Right ventricle myocardium superior (tissue), 1 donor: ENCODE measurements around the gene SREBF1. TPM values are rescaled to one million over a fixed set of nuclear protein-coding genes. Genes with fewer than 3 reads are reported as not detected.
"Not testable (repeated sequence)": the region's sequence is repeated elsewhere in the genome, so short reads cannot be mapped to it uniquely, and the experiment has no call there.

Source experiments
- ATAC-seq: fragments of 200-7000 bp; cut with Tn5 transposase; one replicate; pipeline ENCODE4 v1.9.1; 2020; ENCODE audit warnings: mild to moderate bottlenecking; ENCODE audit not compliant: poor library complexity
- DNase-seq: peaks from one replicate; pipeline ENCODE4 v3.0.0-alpha.2; 2020
- intact Hi-C: fragments of 100-400 bp; cut with DNase I; formaldehyde crosslinking; loops from one replicate; pipeline ENCODE4 v1.11.2; 2022
- total RNA-seq: library from RNA; stranded (reverse); fragmentation: NEBNext Ultra II Directional; extraction: Animal tissue kit (Norgen Biotek cat#: 25700); gene quantifications from one replicate; pipeline ENCODE4 v1.2.1, GENCODE V29; 2021
- donor health status: DM: no; HTN: yes; CAD: no; lungs with severe emphysema.

The SREBF1 gene
- total RNA-seq, 1 donor from 2014 or later: 14.7 TPM

DNA sequence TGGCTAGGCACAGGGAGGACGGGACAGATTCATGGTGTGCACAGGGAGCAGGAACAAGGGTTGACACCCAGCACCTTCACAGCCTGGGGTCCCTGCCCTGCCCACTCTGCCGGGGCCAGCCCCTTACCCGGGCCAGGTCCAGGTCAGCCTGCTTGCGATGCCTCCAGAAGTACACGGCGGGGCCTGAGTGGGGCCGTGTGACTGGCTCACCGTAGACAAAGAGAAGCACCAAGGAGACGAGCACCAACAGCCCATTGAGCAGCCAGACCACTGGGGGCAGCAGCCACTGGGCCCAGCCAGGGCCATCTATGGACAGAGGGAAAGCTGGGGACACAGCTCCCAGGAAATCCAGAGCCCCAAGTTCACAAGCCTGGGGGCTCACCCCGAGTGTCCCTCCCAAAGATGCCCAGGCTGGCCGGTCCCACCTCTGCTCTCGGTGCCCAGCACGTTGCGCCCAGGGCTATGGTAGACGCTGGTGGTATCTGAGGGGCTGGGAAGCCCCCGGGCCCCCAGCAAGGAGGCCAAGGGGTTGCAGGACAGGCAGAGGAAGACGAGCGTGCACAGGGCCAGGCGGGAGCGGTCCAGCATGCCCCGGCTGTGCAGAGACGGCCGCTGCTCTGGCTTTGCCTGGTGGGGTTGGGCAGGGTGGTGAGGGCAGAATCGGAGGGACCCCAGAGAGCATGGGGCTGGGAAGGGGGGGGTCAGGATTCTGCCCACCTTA is 19.8 kb downstream of the SREBF1 start:
- DNase-seq (no peak), ATAC-seq (no peak)
- intact Hi-C loops: no loop called here

DNA sequence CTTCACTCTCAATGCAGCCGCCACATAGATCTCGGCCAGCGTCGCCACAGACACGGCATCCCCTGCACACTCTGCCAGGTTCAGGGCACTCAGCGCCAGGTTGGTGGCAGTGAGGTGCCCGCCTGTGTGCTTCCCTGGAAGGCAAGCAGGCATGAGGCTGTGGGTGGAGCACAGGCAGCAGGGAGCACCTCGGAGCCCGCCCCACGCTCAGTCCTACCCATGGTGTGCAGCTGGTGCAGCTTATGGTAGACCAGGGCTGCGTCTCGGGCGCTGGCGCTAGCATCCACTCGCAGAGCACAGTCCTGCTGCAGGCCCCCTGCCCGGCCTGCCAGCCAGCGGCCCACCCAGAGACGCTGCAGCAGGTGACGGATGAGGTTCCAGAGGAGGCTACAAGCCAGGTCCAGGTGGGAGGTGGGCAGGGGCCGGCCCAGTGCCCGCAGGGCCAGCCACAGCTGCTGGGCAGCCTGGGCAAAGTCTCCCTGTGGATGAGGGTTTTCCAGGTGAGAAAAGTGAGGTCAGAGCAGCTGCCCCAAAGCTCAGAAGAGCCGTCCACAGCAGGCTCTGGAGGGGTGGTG is 20.5 kb downstream of the SREBF1 start:
- intact Hi-C loops: no loop called here
- ATAC-seq: peak; percentile 9
- DNase-seq: no peak

DNA sequence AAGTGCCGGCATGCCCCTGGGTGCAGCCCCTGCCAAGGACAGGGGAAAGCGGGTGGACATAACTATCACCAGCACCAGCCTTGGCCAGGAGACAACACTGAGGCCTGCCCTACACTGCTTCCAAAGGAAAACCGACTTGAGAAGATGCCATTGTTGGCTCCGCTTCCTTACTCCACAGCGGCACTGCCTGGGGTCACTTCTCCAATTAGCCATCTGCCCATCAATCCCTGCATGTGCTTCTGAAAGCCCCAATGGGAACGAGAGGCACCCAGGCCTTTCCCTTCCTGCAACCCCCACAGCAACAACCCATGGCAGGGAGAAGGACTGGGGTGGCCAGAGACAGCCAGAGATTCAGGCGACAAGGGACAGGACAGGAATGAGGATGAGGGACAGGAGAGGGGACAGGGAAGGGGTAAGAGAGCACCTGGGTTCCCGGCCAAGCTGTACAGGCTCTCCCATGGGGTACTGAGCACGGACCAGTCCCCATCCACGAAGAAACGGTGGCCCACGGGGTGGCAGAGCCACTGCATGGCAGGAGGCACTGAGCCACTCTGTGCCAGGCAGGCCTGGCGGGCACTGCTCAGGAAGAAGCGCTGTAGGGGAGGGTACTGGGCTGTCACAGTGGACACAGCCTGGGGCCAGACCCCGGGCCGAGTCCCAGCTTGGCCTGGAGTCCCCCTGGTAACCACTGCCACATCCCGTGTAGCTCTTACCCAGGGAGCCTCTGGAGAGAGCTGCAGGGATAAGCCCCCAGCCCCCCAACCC is 21.2 kb downstream of the SREBF1 start:
- intact Hi-C loops: no loop called here
- ATAC-seq: peak; percentile 14
- no peak for DNase-seq

DNA sequence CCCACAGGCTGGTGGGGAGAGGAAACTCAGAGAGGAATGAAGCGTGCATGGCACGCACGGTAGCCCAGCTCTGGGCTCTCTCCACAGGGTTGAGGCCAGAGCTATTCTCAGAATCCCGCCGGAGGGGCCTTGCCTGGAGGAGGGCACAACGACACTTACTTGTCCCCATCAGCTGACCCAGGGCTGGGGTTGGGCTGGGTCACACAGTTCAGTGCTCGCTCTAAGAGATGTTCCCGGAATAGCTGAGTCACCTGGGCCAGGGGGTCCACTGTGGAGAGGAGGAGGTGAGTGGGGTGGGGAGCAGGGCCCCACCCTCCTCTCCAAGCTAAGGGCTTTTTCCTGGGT is 21.8 kb downstream of the SREBF1 start:
- intact Hi-C loops: no loop called here
- ATAC-seq (peak; percentile 51), DNase-seq (peak; percentile 67)

GRCh38 chr17:17814162-17815061 is 22.4 kb downstream of the SREBF1 start:
- intact Hi-C loops: loop anchor here (5.0 kb wide), 1 partner anchor 108 kb away; no protein-coding TSS in a partner anchor
- no peak for ATAC-seq
- no peak for DNase-seq

- DNase-seq (no peak), ATAC-seq (no peak)
- intact Hi-C loops: loop anchor here (5.0 kb wide), 1 partner anchor 109 kb away; no protein-coding TSS in a partner anchor
Observed at GRCh38 chr17:17813725-17814095, 23.1 kb downstream of the SREBF1 start.

- DNase-seq (no peak), ATAC-seq (no peak)
- intact Hi-C loops: loop anchor here (5.0 kb wide), 1 partner anchor 109 kb away; no protein-coding TSS in a partner anchor
Observed at GRCh38 chr17:17813055-17813724, 23.6 kb downstream of the SREBF1 start.

DNA sequence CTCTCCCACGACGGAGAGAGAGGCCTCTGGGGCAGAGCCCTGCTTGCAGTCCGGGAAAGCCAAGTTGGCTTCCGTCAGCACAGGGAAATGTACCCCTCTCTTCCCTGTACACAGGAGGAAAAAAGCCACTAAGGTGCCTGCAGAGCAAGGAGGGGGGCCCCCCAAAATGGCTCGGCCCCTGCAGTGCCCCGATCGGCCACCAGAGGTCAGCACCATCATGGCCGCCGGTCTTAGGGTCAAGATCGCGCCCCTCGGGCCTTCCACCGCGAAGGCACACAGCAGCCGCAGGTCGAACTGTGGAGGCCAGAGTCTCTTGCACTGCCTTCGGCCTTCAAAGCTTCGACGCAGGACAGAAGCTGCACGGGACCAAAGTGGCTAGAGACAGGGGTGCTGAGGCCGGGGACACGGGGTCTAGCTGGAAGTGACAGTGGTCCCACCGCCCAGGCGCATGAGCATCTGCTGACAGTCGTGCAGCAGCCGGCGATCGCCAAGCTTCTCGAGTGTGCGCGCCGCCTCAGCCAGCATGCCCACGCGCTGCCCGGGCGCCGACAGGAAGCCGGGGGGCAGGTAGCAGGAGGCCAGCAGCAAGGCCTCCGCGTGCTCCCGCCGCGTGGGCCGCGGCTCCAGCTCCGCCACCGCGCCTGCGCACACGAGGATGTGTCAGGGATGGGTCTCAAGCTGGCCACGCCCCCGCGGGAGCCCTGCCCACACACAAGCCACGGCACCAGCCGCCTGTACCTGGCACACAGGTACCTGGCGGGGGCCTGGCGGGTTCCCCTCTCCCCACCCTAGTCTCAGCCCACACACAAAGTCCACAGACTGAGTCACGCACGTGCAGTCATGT is 24.4 kb downstream of the SREBF1 start:
- intact Hi-C loops: loop anchor here (5.0 kb wide), 1 partner anchor 110 kb away; no protein-coding TSS in a partner anchor
- ATAC-seq: peak; percentile 55
- DNase-seq: peak; percentile 87

GRCh38 chr17:17811381-17812210 is 25.2 kb downstream of the SREBF1 start:
- ATAC-seq (no peak), DNase-seq (no peak)
- intact Hi-C loops: loop anchor here (1.0 to 5.0 kb wide), 2 partner anchors 49 to 111 kb away; no protein-coding TSS in a partner anchor

- DNase-seq: no peak
- intact Hi-C loops: loop anchor here (1.0 to 5.0 kb wide), 2 partner anchors 49 to 111 kb away; no protein-coding TSS in a partner anchor
- ATAC-seq: no peak
Observed at GRCh38 chr17:17810895-17811248, 25.9 kb downstream of the SREBF1 start.

- DNase-seq (peak; percentile 73), ATAC-seq (peak; percentile 35)
- intact Hi-C loops: loop anchor here (5.0 kb wide), 1 partner anchor 112 kb away; no protein-coding TSS in a partner anchor
Observed at GRCh38 chr17:17810084-17810894, 26.5 kb downstream of the SREBF1 start.

- ATAC-seq: no peak
- intact Hi-C loops: loop anchor here (5.0 kb wide), 1 partner anchor 113 kb away; no protein-coding TSS in a partner anchor
- DNase-seq: no peak
Observed at GRCh38 chr17:17809531-17810083, 27.2 kb downstream of the SREBF1 start.

DNA sequence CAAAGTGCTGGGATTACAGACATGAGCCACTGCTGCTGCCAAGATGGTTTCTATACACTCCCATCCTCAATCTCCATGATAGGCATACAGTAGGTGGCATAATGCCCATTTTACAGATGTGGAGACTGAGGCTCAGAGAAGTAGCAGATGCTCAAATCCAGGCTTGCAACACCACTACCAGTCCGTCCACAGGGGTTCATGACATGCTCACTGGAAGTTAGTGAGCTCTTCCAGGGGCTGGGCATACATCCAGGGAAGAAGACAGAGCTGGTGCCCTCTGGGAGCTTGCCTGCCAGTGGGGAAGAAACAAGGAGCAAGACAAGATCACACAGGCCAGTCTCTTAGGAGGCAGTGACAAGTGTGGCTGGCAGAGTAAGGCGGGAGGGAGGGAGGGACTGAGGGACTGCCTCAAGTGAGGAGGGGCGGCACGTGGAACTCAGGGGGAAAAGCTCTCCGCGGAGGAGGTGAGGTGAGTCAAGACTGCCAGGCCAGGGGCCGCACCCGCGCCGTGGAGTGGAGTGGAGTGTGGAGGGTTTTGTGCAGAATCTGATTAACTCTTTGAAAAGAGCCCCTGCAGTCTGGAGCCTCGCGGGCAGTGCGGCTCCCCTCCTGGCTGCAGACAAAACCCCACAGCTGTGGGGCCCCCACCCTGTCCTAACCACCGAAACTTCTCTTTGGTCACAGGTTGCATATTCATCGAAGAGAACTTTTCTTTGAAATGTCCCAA is 27.9 kb downstream of the SREBF1 start:
- intact Hi-C loops: no loop called here
- DNase-seq (no peak), ATAC-seq (no peak)

DNA sequence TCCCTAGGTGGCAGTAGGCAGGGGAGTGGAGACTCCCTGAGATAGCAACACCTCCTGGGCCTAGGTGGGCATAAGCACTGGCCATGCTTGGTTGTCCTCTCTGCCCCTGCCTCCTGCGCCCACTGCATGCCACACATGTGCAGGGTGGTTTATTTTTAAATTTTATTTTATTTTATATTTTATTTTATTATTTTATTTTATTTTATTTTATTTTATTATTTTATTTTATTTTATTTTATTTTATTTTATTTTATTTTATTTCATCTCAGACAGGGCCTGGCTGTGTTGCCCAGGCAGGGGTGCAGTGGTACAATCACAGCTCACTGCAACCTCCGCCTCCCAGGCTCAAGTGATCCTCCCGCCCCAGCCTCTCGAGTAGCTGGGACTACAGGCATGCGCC is 28.6 kb downstream of the SREBF1 start:
- DNase-seq, intact Hi-C loops, ATAC-seq: not testable (repeated sequence)

DNA sequence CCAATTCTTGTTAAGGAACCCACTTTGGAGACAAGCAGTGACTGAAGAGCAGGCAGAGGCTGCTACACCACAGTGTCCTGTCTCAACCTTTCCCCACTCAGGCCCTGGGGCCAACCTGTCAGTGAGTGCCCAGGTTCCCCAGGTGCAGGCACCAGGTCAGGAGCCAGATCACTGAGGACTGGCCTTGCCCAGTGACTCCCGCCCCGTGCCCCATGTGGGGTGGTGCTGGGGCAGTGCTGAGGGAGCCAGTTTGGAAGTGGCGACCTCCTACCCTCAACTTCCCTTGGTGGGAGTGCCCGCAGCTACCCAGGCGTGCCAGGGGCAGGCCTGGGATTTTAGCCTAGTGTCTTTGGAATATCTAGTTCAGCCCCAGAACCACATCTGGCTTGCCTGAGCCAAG is 29.3 kb downstream of the SREBF1 start:
- no peak for ATAC-seq
- intact Hi-C loops: no loop called here
- DNase-seq: no peak
